GM12801 (cell line): ENCODE data around the gene ARFGAP2.

Source experiments
- CTCF ChIP-seq: IDR thresholded peaks from one replicate; pipeline ENCODE4 v1.5.1; 2011; ENCODE audit warnings: control low read depth; ENCODE audit not compliant: insufficient read length; ENCODE audit errors: extremely low read depth

The ARFGAP2 gene

GRCh38 chr11:47155879-47156278 lies 20.8 kb downstream of the ARFGAP2 start:
- TF ChIP-seq CTCF, result no peak

- no peak for TF ChIP-seq CTCF
Observed at GRCh38 chr11:47154616-47155570, 21.8 kb downstream of the ARFGAP2 start.

- peak; percentile 90 for TF ChIP-seq CTCF
Observed at GRCh38 chr11:47152953-47153950, 23.4 kb downstream of the ARFGAP2 start.

- no peak for TF ChIP-seq CTCF
Observed at GRCh38 chr11:47152126-47152952, 24.3 kb downstream of the ARFGAP2 start.

GRCh38 chr11:47149782-47150181 lies 26.9 kb downstream of the ARFGAP2 start:
- no peak for TF ChIP-seq CTCF

GRCh38 chr11:47148903-47149531 lies 27.7 kb downstream of the ARFGAP2 start:
- no peak for TF ChIP-seq CTCF
